T1000 (cell line): ENCODE measurements around the gene TNIK.
A peak's percentile ranks its signal among the peaks of the same experiment; 100 is the strongest.
"Not testable (repeated sequence)": the region's sequence is repeated elsewhere in the genome, so short reads cannot be mapped to it uniquely, and the experiment has no call there.

Experiments used
- DNase-seq: peaks from one replicate; lab custom pipeline; 2025; ENCODE audit warnings: mixed read lengths; lab: John Stamatoyannopoulos, UW

Gene TNIK

DNA sequence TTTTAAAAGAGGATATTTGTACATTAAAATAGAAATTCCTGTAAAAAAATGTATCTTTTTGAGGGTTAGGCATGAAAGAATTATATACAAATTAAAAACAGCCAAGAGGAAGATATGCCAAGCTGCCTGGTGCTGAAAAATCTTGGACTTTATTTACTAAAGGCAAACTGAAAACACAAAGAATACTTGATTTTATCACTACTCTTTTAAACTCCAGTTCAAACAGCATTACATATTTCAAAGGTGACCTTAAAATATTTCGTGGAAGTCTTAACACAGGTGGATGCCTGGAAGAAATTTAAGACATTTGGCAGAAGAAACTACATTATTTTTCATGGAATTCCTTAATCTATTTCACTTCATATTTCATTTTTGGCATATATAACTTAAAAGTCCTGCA lies 332.6 kb downstream of the TNIK start:
- DNase-seq = no peak

DNA sequence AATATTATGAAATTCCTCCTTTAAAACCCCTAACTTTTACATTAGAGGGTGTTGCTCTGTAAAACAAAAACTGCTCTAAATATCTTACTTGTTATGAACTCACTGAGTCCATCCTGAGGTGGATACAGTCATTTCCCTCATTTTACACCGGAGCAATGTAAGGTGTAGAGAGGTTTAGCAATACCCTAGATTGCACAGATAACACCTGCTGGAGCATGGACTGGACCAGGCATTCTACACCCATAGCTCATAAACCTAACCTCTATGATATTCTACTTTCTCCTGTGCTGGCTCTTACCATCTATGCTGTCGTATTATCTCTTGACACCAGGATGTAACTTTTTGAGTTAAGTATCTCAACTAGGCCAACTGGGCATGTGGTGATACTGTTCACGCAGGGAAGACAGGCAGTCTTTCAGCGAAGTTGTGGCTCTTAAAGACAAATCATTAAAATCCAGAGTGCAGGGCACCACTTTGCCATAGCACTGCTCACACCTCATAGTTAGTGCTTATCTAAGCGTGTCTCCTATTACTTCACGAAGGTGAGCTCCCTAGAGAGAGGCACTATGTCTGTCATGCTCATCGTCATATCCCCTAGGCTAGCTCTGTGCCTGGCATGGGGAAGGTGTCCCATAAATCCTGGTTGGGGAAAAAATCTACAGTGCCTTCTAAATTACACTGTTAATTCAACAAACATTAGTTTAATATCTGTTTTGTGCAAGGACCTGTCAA lies 333.6 kb downstream of the TNIK start:
- DNase-seq = no peak

GRCh38 chr3:171125010-171125409 lies 335.2 kb downstream of the TNIK start:
- DNase-seq = no peak

GRCh38 chr3:171123915-171124314 lies 336.3 kb downstream of the TNIK start:
- DNase-seq = no peak

DNA sequence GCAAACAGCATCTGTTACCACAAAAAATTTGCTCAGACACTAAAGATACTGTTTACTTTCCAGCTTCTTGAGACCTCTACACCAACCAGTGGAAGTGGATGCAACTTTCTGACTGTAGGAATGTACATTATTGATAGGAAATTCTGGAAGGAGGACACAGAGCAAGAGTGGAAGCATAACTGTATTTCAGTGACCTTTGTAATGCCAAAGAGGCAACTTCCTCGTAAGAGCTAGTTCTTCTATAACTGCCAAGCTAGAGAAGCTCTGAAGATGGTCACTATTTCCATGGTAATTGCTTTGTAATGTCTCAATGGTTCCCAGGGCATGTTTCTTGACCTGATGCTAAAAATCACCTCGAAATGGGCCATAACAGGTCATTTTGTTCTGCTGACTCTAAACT lies 337.3 kb downstream of the TNIK start:
- DNase-seq = no peak

GRCh38 chr3:171122240-171122639 lies 338.0 kb downstream of the TNIK start:
- DNase-seq = no peak

GRCh38 chr3:171121801-171122200 lies 338.4 kb downstream of the TNIK start:
- DNase-seq = no peak

- DNase-seq = not testable (repeated sequence)
These were observed 340.8 kb downstream of the TNIK start for GRCh38 chr3:171119402-171119801.

GRCh38 chr3:171118993-171119392 lies 341.2 kb downstream of the TNIK start:
- not testable (repeated sequence) for DNase-seq

DNA sequence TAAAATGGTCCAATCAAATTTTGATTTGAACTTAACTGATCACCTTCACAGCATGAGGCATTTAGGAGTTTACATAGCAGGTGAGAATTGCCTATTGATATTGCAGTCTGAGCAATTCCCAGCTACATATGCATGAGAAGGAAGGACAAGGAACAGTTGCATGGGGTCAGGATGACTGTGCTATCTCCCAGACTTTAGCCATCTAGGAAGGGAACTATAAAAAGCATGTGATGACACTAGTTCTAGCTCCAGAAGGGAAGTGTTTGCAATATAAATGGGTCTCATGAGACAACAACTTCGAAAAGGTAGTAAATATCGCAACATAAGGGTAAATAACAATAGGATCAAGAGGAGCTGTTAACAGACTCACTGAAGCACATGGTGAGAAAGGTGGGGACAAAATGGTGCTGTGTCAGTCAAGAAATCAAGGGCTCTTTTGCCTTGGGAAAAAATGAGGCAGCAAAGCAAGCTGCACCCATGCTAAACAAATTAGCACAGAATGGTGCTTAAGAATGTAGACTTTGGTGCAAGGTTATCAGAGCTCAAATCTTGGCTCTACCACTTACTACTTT lies 343.3 kb downstream of the TNIK start:
- DNase-seq = no peak

GRCh38 chr3:171116365-171116764 lies 343.8 kb downstream of the TNIK start:
- no peak for DNase-seq

DNA sequence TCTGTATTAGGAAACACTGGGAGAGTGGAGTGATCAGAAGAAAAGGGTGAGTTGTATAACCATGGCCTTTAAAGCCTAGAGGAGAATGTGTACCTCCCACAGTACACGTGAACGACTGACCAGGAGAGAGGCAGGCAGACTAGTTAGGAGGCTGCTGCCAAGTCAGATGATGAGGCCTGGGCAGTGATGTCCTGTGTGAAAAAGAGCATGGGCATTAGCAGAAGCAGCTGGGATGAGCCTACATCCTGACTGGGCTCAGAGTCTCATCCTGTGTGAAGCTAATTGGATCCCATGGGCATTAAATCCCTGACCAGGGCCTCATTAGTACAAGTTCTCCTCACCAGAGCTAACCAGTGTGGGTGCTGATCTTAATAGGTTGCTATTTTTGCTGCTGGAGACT lies 344.5 kb downstream of the TNIK start:
- no peak for DNase-seq

DNA sequence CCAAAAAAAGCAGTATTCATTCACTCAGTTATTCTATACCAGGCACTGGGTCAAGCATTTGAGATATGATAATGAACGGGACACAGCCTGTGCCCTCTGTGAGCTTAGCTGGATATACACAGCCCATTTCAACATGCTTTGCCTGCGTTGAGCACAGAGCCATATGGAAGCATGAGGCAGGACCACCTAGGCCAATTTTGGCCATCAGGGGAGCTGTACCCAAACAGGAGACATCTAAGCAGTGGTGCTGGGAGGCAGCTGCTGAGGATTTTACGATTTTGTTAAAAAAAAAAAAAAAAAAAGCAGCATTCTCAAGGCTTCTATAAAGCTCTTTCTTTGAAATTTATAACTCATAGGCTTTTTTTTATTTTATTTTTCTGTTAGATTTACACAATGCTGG lies 346.5 kb downstream of the TNIK start:
- no peak for DNase-seq

DNA sequence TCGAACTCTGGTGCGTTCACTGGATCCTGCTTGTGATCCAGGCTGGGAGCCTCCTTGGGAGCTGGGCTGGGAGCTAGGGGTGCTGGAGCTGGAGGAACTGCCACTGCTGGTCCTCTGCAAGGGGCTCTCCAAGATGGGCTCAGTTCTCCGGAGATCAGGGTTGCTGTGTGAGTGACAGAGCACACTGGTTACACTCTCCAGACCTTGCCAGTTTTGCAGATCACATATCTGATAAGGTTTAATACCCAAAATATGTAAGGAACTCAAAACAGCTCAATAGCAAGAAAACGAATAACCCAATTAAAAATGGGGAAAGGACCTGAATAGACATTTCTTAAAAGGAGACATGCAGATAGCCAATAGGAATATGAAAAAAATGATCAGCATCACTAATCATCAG lies 349.5 kb downstream of the TNIK start:
- no peak for DNase-seq

GRCh38 chr3:171108066-171108465 lies 352.1 kb downstream of the TNIK start:
- no peak for DNase-seq

- DNase-seq = no peak
These were observed 357.0 kb downstream of the TNIK start for GRCh38 chr3:171103185-171103584.

DNA sequence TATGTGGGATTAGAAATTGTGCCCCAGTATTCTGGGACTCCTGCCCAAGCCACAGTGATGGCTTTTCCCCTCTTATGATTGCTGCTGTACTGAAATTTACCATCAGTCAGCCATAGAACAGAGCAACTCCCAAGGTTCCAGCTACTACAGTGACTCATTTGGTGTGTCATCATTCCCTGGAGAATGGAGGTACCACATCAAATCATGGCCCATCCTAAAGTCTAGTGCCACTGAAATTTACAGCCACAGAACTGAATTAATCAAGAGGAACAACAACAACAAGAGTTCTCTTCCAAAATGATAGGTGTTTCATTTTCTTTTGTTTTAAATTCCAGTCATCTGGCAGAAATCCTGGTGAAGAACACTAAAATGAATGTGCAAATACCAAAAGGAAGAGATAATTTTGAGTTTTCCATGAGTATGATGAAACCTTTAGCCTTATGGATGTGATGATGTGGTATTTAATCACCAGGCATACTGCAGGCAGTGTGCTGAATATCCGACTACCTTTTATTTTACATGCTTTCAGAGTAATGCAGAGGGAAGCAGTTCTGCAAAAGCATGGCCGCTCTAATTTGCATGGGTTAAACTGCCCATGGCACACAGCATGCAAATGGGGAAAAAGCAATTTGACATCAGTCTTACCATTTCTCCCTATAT lies 358.1 kb downstream of the TNIK start:
- DNase-seq = peak; percentile 33

GRCh38 chr3:171099911-171100310 lies 360.3 kb downstream of the TNIK start:
- no peak for DNase-seq

- no peak for DNase-seq
These were observed 365.1 kb downstream of the TNIK start for GRCh38 chr3:171095063-171095462.

DNA sequence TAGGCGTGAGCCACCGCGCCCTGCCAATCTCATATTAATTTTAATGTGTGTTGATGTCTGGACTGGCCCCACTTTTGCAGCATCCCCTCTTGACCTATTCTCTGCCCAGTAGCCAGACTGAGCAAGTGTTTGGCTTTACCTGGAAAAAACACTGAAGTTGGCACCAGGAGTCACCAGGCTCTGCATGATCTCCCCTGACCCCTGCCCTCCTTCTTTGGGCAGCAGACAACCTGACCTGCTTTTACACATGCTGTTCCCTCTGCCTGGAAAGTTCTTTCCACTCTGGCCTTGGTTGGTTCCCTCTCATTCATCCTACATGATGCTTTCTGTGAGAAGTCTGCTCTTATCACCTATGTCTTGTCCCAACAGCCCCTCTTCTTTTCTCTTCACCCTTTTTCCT lies 365.8 kb downstream of the TNIK start:
- no peak for DNase-seq

- no peak for DNase-seq
These were observed 366.7 kb downstream of the TNIK start for GRCh38 chr3:171093462-171093861.

DNA sequence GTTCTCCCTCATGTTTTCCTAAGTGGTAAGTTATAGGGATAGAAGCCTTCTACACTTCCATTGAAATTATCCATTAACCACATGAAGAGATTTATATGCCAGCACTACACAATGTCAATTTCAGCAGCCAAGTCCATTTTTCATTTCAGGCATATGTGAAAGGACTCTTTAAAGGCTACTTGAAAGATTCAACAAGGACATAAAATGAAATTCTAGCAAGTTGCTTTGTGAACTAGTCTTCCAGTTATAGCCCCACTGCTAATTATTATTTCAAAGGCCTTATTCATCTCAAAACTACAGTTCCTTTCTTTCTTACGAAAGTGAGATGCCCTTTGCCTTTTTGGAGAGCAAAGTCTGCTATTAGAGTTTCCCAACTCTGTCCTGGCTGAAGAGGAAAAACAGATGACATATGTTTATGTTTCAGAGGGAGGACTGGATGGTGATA lies 367.7 kb downstream of the TNIK start:
- no peak for DNase-seq

- no peak for DNase-seq
These were observed 369.9 kb downstream of the TNIK start for GRCh38 chr3:171090321-171090720.
